Neural progenitor cell (in vitro differentiated cells): ENCODE results near the gene TGFBR3. TPM values are rescaled to one million over a fixed set of nuclear protein-coding genes. Genes with fewer than 3 reads are reported as not detected.

Source experiments
- DNase-seq: peaks from one replicate; pipeline ENCODE4 v3.0.0-alpha.2; 2016; ENCODE audit warnings: low spot score
- H2AFZ ChIP-seq: fragments of 200-600 bp; sonication (generic); replicated peaks from 2 replicates; pipeline ENCODE4 v1.6.1; 2016; ENCODE audit warnings: antibody characterized with exemption
- H3F3A ChIP-seq: fragments of 200-600 bp; sonication (generic); 2 replicates; pipeline ENCODE4 v1.6.1; 2016; ENCODE audit warnings: antibody characterized with exemption, low read depth
- H3K27ac ChIP-seq: fragments of 200-600 bp; sonication (generic); 2 replicates; pipeline ENCODE4 v1.5.1; 2016; ENCODE audit warnings: mild to moderate bottlenecking
- H3K27me3 ChIP-seq: fragments of 200-600 bp; sonication (generic); 2 replicates; pipeline ENCODE4 v1.6.1; 2016; ENCODE audit warnings: mild to moderate bottlenecking, moderate library complexity
- H3K36me3 ChIP-seq: fragments of 200-600 bp; sonication (generic); 2 replicates; pipeline ENCODE4 v1.5.1; 2016
- H3K4me1 ChIP-seq: fragments of 200-600 bp; sonication (generic); 2 replicates; pipeline ENCODE4 v1.6.1; 2016; ENCODE audit warnings: mixed run types
- H3K4me2 ChIP-seq: fragments of 200-600 bp; sonication (generic); 2 replicates; pipeline ENCODE4 v1.6.1; 2016
- H3K4me3 ChIP-seq: fragments of 200-600 bp; sonication (generic); 2 replicates; pipeline ENCODE4 v1.5.1; 2016
- H3K79me2 ChIP-seq: fragments of 200-600 bp; sonication (generic); 2 replicates; pipeline ENCODE4 v1.6.1; 2016; ENCODE audit warnings: low read depth
- H3K9ac ChIP-seq: fragments of 200-600 bp; sonication (generic); 2 replicates; pipeline ENCODE4 v1.6.1; 2016
- H3K9me3 ChIP-seq: fragments of 200-600 bp; sonication (generic); 2 replicates; pipeline ENCODE4 v1.5.1; 2016; ENCODE audit warnings: low read depth
- H4K20me1 ChIP-seq: fragments of 200-600 bp; sonication (generic); 2 replicates; pipeline ENCODE4 v1.6.1; 2016; ENCODE audit warnings: low read depth
- H3K27ac Mint-ChIP-seq: 3 replicates; pipeline ENCODE4 v1.8.0; 2021; ENCODE audit warnings: mixed read lengths
- H3K27me3 Mint-ChIP-seq: 2 replicates; pipeline ENCODE4 v1.8.0; 2022; ENCODE audit warnings: low read depth, mild to moderate bottlenecking, inconsistent platforms, moderate library complexity, mixed read lengths; ENCODE audit not compliant: insufficient read depth
- H3K36me3 Mint-ChIP-seq: 3 replicates; pipeline ENCODE4 v1.8.0; 2021; ENCODE audit warnings: mixed read lengths
- H3K4me1 Mint-ChIP-seq: 3 replicates; pipeline ENCODE4 v1.8.0; 2021; ENCODE audit warnings: mixed read lengths
- H3K4me3 Mint-ChIP-seq: 3 replicates; pipeline ENCODE4 v1.8.0; 2021; ENCODE audit warnings: mild to moderate bottlenecking, moderate library complexity, mixed read lengths
- H3K9me3 Mint-ChIP-seq: 3 replicates; pipeline ENCODE4 v1.8.0; 2020; ENCODE audit warnings: mixed read lengths
- EZH2 ChIP-seq: fragments of 200-600 bp; sonication (generic); IDR thresholded peaks from 2 replicates; pipeline ENCODE4 v1.6.1; 2017; ENCODE audit warnings: antibody characterized with exemption, mild to moderate bottlenecking, moderate library complexity
- EZH2phosphoT487 ChIP-seq: fragments of 200-600 bp; sonication (generic); IDR thresholded peaks from 2 replicates; pipeline ENCODE4 v1.6.1; 2017; ENCODE audit warnings: antibody characterized with exemption
- total RNA-seq: library from RNA; depleted of rRNA; stranded (reverse); fragments of >200 nt; gene quantifications from 2 replicates; pipeline ENCODE4 v1.2.3, GENCODE V29; 2015; ENCODE audit warnings: low replicate concordance
- TF ChIP-seq, protein P1 (sequence below): fragments of 200-600 bp; sonication (generic); IDR thresholded peaks from 2 replicates; pipeline ENCODE4 v1.5.1; 2017; ENCODE audit warnings: antibody characterized with exemption, mild to moderate bottlenecking

Gene TGFBR3
- total RNA-seq, 1 donor from 2014 or later, result 11.8 TPM

DNA sequence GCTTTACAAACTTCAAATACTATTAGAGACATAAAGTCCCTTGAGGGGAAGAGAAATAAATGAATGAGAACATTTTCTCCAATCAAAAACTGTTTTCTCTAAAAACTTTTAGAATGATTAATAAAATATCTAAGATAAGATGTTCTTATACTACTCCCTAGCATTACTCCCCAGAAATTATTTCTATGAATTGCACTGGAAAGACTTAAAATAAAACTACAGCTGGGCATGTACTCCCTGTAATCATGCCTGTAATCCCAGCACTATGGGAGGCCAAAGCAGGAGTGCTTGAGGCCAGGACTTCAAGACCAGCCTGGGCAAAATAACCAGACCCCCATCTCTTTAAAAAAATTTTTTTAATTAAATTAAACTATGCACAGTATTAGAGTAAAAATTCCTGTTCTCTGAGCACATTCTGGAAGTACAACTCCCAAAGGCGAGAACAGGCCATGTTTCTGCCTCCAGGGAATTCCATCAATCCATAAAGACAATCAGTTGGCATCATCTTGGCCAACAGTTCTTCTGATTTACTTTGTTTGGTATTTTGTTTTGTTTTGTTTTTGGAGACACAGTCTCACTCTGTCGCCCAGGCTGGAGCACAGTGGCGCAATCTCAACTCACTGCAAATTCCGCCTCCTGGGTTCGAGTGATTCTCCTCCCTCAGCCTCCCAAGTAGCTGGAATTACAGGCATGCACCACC, 77.9 kb downstream of the TGFBR3 start:
- no peaks in the 10 kb centered on the region for H3K36me3 Mint-ChIP-seq

GRCh38 chr1:91806769-91807700, 78.9 kb downstream of the TGFBR3 start:
- Histone ChIP-seq H3K9ac (no peak overlapping the region), H3K4me2 (no peak overlapping the region), H3K9me3 (no peaks in the 10 kb centered on the region), H2AFZ (no peak overlapping the region), H3K4me3 (no peak overlapping the region), H3K27ac (no peak overlapping the region), H3K4me1 (peaks cover 13% of the 10 kb centered on the region), H3K27me3 (no peaks in the 10 kb centered on the region), H3K79me2 (no peaks in the 10 kb centered on the region), H4K20me1 (no peaks in the 10 kb centered on the region), H3K36me3 (no peaks in the 10 kb centered on the region), H3F3A (no peaks in the 10 kb centered on the region)
- Mint-ChIP-seq H3K36me3 (no peaks in the 10 kb centered on the region), H3K4me3 (no peak overlapping the region), H3K27me3 (peaks cover 3% of the 10 kb centered on the region), H3K4me1 (peaks cover 29% of the 10 kb centered on the region), H3K9me3 (no peaks in the 10 kb centered on the region), H3K27ac (no peak overlapping the region)
- TF ChIP-seq EZH2, result no peak
- TF ChIP-seq EZH2phosphoT487, result no peak
- TF ChIP-seq, protein P1, sequence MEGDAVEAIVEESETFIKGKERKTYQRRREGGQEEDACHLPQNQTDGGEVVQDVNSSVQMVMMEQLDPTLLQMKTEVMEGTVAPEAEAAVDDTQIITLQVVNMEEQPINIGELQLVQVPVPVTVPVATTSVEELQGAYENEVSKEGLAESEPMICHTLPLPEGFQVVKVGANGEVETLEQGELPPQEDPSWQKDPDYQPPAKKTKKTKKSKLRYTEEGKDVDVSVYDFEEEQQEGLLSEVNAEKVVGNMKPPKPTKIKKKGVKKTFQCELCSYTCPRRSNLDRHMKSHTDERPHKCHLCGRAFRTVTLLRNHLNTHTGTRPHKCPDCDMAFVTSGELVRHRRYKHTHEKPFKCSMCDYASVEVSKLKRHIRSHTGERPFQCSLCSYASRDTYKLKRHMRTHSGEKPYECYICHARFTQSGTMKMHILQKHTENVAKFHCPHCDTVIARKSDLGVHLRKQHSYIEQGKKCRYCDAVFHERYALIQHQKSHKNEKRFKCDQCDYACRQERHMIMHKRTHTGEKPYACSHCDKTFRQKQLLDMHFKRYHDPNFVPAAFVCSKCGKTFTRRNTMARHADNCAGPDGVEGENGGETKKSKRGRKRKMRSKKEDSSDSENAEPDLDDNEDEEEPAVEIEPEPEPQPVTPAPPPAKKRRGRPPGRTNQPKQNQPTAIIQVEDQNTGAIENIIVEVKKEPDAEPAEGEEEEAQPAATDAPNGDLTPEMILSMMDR, result no peak
- DNase-seq, result no peak

More for the DNA sequence above, 77.9 kb downstream of the TGFBR3 start:
- Histone ChIP-seq H3K36me3 (no peaks in the 10 kb centered on the region), H3K9ac (no peak overlapping the region), H2AFZ (no peak overlapping the region), H3K9me3 (no peaks in the 10 kb centered on the region), H4K20me1 (no peaks in the 10 kb centered on the region), H3K4me3 (no peak overlapping the region), H3K27ac (no peak overlapping the region), H3K4me1 (peaks cover 13% of the 10 kb centered on the region), H3F3A (no peaks in the 10 kb centered on the region), H3K4me2 (no peak overlapping the region), H3K27me3 (no peaks in the 10 kb centered on the region), H3K79me2 (no peaks in the 10 kb centered on the region)
- Mint-ChIP-seq H3K27ac (no peak overlapping the region), H3K4me3 (no peak overlapping the region), H3K9me3 (no peaks in the 10 kb centered on the region), H3K4me1 (peaks cover 29% of the 10 kb centered on the region), H3K27me3 (no peaks in the 10 kb centered on the region)
- TF ChIP-seq EZH2, result no peak
- TF ChIP-seq, protein P1, result no peak
- no peak for TF ChIP-seq EZH2phosphoT487
- no peak for DNase-seq

DNA sequence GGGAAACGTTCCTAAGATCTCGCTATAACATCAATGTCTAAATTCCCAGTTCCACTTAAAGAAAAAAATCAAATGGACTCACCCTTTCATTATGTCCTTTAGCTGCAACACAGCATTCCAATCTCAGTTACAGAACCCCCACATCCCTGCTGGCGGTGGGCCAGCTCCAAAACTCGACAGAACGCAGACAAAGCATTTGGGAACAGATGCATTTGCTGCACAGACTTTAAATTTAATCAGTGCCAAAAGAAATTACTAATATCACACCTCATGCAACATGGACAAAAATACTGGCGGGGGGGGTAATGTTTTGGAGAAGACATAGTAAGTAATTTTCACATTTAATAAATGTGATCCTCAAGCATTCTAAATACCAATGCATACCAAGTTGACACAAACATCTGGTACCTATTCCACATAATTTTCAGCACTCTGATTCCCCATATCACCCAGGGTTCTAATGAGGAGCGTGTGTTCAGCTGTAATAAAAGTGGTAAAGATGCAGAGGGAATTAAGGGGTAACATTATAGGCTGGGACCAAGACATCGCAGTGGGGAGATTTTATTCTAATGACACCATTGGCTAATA, 79.7 kb downstream of the TGFBR3 start:
- Histone ChIP-seq H3K36me3 (no peaks in the 10 kb centered on the region), H4K20me1 (no peaks in the 10 kb centered on the region), H3K4me2 (no peak overlapping the region), H2AFZ (no peak overlapping the region), H3K4me3 (no peak overlapping the region), H3K27ac (no peak overlapping the region), H3F3A (no peaks in the 10 kb centered on the region), H3K79me2 (no peaks in the 10 kb centered on the region), H3K27me3 (no peaks in the 10 kb centered on the region), H3K4me1 (peaks cover 13% of the 10 kb centered on the region), H3K9me3 (no peaks in the 10 kb centered on the region), H3K9ac (no peak overlapping the region)
- H3K4me3 Mint-ChIP-seq, result no peak overlapping the region
- TF ChIP-seq EZH2phosphoT487 (no peak), EZH2 (no peak)
- TF ChIP-seq, protein P1, result no peak
- no peak for DNase-seq
- H3K27ac Mint-ChIP-seq, result peak overlapping the region; percentile 8
- H3K36me3 Mint-ChIP-seq, result no peaks in the 10 kb centered on the region
- peaks cover 3% of the 10 kb centered on the region for H3K27me3 Mint-ChIP-seq
- no peaks in the 10 kb centered on the region for H3K9me3 Mint-ChIP-seq
- H3K4me1 Mint-ChIP-seq, result peaks cover 29% of the 10 kb centered on the region
